Measurements from ENCODE around the gene CCKAR.

CCKAR gene

DNA sequence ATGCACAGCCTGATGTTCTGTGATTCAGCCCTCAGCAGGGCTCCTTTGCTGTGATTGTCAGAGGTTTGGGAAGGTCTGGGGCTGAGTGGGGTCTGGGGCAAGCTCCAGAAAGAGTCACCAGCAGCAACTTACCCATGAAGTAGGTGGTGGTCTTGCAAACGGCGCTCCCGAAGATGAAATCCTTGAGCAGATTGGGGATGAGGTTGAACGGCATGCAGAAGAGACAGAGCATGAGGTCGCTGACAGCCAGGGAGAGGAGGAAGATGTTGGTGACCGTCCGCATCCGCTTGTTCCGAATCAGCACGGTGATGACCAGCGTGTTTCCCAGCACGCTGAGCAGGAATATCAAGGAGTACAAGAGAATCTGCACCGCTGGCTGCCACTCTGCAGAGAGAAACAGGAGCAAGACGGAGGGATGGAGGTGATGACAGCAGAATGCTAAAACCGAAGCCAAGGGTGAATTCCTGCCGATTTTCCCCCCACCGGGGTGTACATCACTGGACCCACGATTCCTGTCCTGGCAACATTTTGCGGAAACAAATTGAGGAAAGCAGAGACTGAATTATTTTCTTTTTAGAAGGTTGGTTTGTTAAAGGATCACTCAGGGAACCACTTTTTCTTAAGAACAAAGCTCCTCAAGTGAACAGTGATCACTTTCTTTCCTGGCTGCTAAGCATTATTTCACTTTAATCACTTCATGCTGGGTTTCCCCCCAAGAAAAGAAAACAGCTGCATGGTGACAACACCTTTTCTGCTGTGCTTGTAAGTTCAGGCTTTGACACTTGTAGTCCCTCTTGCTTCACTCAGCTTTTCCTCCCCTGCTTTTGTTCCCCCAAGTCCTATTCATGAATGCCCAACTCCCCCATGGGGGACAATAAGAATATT is 941 bp downstream of the CCKAR start:
- no peak for DNase-seq

DNA sequence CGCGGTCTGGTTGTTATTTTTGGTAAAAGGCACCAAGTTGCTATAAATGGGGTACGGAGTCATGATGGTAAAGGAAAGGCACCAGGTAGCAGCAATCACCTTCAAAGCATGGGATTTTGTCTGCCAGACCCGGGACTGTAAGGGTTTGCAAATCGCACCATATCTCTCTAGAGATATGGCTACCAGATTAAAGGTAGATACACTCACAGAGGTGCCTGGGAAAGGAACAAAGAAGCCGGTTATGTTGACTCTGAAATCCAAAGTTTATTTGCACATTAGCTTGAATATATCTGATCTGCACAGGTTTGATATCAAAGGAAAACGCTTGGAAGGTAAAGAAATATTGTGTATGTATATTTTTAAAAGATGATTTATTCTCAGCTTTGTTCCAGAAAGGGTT is 4.6 kb downstream of the CCKAR start:
- DNase-seq, result no peak

DNA sequence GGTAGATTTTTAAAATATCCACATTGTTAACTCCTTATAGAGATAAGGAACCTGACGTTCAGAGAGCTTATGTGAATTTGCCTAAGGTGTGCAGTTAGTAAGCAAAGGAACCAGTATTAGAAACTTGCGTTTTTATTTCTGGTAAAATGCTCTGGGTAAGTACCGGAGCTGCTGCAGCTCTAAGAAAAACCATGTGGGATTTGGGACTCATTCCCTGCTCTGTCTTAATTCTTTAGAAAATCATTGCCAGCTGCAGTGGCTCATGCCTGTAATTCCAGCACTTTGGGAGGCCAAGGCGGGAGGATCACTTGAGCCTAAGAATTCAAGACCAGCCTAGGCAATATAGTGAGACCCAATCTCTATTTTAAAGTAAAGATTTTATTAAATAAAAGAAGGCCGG is 5.8 kb downstream of the CCKAR start:
- DNase-seq, result no peak

DNA sequence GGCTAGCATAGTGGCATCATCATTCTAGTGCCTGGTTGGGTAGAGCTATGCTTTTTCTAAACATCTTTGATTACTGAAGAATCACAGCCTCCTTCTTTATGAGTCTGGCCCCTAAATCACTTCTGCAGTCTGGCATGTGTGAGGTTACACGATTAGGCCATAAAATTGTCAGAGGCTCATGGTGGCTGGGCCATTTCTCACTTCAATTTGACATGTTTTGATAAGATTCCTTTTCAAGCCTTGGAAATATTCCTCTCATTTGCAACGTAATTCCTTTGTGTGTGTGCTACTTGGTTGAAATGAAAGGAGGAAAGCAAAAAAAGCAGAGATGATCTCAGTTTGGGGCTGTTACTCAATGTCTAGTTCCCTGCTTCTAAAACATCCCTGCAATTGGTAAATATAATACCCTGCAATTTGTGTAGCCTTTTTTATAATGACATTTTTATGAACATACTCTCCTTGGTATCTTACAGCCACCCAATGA is 6.2 kb downstream of the CCKAR start:
- no peak for DNase-seq

DNA sequence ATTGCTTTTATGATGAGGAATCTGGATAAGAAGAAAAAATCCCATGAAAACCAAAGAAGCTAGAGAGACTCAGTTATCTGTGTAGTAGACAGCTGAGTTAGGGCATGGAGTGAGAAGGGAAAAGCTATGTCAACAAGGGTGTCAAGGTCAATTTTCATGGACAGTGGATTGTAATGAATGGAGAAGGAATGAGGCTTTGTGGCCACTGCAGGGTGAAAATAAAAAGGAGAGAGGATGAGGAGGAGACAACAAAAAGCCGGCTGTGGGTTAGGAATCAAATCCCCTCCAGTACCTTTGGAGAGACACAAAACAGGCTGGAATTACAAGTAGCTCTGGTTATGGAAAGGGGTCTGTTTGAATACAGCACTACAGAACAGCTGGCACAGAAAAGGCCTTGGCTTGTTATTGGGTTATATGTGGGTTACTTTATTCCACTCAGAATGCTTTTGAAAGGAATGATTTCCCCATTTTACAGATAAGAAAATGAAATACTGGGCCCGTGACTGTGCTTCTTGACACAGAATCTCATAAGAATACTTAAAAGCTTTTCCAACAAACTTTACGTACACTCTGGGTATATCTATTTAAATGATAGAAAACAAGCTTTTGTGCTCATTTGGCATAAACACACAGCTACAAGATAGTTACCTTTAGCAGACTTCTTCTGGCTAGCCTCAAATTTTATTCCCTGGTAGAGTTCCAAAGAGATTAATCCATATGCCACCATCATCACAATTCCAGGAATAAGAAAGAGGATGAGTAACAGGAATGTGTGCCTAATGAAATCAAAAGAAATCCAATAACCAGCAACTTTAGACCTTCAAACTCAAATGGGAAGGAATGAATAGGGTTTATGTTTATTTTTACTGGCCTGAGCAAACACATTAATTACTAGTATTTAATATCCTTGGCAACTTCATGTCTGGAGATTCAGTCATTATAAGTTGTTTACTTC is 7.5 kb downstream of the CCKAR start:
- no peak for DNase-seq

DNA sequence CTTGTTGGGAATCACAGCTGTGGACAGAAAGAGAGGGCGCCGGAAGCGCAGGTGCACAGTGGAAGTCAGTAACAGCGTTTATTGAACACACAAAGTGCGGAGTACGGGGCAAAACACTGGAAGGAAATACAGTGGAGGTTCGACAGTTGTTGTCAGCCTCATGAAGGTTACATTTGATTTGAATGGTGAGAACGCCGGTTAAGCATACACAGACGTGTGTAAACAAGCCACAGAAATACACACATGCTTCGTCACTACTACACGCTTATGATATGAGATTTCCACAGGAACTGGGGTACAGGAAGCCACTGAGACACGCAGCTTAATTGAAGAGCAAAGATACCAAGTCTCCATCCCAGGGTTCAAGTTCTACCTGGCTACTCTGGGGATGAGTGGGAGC is 12.0 kb downstream of the CCKAR start:
- DNase-seq, result no peak

DNA sequence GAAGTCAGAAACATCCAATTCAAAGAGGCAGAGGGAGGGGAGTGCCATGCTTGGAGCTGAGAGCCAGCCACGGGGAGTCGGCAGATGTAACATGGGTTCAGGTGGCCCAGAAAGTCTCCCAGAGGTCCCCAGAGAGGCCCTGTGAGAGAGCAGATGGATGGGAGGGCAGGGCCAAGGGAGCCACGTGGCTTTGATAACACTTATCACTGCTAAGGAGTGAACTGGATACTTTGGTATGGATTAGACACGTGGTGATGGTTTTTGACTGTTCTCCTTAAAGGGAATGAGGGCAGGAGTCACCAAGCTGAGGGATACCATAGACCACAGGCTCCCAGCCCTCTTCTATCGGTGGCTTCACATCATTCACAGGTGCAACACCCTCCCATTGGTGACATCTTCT is 13.7 kb downstream of the CCKAR start:
- no peak for DNase-seq

DNA sequence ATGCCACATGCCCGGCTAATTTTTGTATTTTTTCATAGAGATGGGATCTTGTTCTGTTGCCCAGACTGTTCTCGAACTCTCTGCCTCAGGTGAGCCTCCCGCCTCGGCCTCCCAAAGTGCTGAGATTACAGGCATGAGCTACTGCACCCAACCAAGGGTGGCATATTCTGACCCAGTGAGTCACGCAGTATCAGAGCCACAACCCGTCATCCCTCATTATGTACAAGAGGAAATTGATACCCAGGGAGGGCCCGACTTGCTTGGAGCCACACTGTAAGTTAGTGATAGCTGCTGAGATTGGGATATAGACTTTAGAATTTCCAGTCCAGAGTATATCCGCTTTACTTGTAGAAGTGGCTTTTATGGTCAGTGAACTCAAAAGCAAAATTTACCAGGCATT is 14.6 kb downstream of the CCKAR start:
- no peak for DNase-seq

DNA sequence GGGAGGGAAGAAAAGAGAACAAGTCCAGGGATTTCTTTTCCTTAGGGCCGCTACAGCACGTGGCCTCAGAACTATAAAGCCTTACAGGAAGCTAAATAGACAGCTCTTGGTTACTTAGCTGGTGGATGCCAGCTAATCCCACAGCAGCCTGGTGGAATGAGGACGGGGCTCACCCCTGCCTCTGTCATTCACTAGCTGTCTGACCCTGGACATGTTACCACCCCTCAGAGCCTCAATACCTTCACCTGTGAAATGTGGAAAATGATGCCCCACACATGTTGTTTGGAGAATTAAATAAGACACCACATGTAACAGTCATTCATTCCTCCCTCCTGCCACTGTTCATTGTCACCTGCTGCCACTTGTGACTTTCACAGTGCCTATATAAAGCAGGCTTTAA is 15.7 kb downstream of the CCKAR start:
- no peak for DNase-seq

DNA sequence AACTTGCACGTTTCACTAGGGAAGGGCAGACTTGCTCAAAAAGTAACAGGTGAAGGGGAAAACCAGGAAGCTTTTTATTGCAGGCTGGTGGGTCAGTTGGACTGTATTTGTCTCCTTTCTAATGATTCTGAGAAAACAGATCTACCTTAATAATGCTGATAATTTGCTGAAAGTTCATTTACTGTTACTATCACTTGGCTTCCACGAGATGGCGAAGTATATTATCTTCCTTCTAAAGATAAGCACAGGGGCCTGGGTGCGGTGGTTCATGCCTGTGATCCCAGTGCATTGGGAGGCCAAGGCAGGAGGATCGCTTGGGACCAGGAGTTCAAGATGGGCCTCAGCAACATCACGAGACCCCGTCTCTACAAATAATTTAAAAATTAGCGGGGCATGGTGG is 16.4 kb downstream of the CCKAR start:
- DNase-seq, result no peak

DNA sequence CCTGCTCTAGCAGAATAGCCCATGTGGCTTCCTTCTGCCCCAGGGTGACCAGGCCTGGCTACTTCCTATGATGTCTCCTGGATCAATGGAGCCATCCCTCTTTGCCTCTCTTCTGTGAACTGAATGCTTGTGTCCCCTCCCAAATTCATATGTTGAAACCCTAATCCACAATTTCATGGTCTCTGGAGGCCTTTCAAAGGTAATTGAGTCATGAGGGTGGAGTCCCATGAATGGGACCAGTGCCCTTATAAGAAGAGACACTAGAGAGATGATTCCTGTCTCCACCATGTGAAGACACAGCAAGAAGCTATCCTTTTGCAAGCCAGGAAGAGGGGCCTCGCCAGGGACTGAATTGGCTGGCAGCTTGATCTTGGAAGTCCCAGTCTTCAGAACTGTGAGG is 18.4 kb downstream of the CCKAR start:
- DNase-seq, result no peak

DNA sequence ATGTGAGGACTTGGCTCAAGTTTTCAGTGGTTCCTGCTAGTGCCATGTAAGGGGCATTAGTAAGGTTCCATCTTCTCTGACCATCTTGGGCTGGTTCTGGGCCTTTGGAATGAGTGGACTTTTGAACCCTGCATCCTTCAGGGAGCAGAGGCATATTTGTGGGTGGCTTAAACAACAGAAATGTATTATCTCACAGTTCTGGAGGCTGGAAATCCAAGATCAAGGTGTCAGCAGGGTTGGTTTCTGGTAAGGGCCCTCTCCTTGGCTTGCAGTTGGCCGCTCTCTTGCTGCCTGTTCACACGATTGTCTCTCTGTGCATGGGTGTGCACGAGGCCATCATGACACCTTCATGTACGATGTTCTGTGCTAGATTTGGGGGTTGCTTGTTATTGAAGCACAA is 21.3 kb downstream of the CCKAR start:
- DNase-seq, result no peak

DNA sequence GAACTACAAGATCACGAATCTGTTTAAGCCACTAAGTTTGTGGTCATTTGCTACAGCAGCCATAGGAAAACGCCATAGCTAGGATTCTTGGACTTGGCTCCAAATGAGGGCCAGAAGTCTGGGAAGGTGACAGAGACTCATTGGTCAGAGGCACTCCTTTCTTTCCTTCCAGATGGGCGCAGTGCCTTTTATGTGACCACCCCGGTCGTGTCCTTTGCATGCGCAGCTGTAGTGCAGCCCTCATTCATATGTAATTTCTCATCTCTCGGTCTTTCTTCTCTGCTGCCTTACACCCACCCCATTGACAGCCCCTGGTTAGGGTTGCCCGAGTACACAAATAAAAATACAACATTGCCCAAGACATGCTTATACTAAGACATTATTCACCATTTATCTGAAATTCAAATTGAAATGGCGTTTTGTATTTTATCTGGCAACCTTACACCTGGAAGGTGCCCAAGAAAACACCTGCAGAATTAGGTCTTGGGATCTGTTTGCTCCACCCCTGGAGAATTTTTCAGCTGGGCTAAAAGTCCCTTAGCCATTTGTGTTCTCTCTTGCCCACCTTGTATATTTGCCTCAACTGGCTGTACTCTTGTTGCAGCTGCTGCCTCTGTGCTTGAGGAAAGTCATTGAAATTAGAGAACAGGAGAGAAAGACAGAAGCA is 21.9 kb downstream of the CCKAR start:
- DNase-seq, result no peak

DNA sequence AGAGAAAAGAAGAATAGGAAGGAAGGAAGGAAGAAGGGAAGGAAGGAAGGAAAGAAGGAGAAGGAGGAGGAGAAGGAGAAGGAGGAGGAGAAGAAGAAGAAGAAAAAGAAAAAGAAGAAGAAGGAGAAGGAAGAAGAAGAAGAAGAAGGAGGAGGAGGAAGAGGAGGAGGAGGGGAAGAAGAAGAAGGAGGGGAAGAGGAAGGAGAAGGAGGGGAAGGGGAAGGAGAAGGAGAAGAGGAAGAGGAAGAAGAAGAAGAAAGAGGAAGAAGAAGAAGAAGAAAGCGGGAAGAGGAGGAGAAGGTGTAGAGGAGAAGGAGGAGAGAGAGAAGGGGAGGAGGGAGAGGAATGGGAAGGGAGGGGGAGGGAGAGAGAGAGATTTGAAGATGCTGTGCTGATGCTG is 22.6 kb downstream of the CCKAR start:
- no peak for DNase-seq

DNA sequence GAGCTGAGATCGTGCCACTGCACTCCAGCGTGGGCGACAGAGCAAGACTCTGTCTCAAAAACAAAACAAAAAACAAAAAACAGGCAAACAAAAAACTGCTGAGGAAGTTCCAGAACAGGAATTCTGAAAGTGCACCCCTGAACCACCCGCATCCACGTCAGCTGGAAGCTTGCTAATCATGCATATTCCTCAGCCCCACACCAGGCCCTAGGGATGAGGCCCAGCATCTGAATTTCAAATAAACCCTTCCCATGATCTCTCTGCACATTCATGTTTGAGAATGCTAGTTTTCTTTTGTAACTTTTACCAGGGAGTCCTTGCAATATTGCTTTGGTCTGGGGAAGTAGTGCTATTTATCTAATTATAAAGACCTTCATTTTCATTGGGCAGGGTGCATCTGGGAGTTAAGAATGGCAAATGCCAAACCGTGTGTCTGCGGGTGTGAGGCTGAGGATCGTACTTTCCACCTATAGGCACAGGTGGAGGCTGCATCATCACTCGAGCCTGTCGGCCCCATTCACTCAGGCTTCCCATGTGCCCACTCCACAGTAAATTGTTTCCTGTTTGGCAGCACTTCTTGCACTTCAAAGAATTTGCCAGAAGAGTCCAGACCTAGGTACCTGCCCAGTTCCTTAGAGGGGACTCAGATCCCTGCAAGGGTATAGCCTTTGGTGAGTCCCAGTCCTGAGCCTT is 23.6 kb downstream of the CCKAR start:
- no peak for DNase-seq

DNA sequence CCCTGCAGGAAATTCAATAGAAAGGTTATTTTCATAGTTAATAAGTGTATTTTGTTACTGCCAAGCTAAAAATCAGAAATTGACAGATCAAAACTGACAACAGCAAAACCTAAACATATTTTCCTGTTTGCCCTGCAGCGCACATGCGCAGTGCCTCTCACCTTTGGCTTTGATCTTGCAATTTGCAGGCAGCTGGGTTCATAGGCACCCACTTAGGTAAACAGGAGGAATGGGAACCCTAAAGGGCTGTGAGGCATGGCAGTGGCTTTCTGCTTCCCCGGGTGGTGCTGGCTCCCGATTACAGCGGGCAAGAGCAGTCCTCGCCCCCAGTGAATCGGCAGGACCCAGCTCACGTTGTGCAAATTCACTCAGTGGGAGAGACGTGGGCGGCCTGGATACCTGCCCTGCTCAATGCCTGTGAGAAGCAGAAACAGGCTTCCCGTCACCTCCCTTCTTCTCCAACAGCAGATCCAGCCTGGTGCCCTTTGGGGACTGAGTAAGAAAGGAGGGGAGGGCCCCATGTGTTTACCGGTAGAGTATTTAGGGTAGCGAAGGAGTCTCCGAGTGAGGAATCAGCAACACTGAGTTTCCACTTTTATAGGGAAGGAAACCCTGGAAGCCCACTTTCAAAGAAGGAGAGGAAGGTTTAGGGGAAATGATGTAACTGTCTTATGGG is 25.7 kb downstream of the CCKAR start:
- no peak for DNase-seq

DNA sequence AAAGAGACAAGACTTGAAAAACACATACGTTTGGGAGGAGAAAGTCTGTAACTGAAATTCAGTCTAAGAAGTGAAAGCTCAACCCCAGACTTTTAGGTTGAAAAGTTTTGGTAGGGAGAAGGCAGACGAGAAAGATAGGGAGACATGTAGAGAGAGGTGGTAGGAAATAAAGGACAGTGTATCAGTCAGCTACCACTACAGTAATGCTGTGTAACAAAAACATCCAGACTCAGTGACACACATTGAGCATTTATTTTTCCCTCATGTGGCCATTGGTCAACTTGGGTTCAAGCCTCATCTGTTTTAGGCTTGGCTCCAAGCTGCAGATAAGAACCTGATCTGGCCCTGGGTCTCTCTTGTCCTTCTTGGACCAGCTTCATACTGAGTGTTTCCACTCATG is 26.9 kb downstream of the CCKAR start:
- DNase-seq, result no peak

DNA sequence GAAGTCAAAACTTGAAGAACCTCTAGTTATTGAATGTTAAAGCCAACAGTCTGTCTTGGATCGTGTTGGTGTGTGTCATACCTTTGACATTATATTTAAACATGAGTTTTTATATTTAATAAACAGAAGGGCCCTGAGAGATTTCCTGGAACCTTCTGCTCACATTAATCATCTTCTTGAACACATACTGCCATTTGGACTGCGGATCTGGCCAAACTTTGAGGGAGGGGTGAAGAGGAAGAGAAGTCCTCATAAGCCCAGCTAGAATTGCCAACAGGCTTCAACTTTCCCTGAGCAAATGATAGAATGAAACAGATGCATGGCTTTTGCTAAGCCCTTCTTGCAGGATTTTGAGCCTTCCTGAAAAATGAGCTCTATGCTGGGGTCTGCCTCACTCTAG is 27.4 kb downstream of the CCKAR start:
- DNase-seq, result no peak

DNA sequence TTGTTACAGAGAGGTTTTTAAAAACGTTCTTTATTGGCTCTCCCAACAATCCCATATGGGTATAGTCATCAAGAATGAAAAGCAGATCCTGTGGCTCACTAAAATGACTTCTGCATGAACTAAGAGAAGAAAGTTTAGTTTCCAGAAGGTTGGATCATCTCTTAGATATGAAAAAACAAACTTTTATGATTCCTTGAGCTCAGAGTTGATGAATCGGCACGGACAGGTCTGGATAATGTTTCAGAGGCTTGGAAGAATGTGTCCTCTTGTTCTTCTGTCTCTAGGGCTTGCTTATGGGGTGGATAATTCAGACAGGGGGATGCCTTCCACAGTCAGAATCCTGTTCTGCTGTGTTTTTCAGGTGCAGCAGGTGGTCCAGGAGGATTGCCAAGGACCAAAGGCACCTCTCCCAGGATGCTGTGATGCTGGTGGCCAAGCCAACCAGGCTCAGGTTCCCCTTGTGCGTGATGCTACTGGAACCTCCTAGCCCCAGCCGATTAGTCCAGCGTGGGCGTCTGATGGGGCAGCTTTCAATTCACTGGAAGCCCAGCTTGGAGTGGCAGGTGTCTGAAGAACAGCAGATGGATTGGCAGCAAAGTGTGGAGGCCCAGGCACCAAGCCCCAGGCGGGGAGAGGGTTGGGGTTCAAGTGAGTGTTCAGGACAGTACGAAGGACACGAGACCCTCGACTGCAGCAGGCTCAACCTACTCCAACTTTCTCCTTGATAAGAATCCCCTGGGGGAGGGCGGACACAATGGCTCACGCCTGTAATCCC is 30.3 kb downstream of the CCKAR start:
- no peak for DNase-seq

DNA sequence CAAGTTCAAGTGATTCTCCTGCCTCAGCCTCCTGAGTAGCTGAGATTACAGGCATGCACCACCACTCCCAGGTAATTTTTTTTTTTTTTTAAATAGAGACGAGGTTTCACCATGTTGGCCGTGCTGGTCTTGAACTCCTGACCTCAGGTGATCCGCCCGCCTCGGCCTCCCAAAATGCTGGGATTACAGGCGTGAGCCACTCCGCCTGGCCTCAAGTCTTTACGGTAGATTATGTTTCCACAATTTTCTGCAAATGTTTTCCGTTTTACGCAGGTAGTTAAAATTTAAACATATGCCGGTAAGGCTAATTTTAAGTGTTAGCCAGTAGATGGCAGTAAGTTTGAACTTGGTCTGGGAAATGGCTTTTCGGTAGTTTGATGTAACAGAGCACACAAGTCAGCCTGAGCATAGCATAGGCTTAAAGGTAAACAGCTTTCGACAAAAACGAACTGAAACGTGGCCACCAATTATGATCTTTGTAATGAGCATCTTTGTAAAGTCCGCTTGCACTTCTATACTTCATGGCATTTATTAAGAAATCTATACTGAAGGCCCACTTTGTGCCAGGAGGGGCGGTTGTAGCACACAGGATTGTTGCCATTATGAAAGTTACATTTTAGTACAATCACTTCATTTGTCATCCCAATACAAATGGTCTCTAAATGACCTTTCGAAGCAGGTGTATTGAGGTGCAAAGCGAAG is 31.1 kb downstream of the CCKAR start:
- peak; percentile 51 for DNase-seq

DNA sequence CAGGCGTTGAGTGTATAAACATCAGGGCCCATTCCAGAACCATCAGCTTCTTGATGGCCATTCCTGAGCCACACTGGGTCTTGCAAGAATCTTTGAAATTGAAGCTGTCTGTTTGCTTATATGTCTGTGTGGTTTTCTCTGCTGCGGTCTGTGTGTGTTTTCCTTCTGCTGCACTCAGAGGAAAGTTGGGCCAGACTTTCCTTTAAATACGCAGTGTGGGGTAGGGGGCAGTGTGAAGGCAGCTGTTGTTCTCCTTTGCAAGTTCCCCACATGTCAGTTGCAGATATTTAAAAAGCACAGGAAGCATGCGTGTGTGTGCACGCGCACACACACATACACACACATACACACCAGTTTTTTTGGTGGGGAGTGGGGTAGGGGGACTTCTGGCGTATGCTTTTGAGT is 32.1 kb downstream of the CCKAR start:
- no peak for DNase-seq

All from suppressor macrophage treated with lipopolysaccharide for 4 hours (primary cell).